H1 (cell line): ENCODE measurements around the gene PRKCSH. TPM values are rescaled to one million over a fixed set of nuclear protein-coding genes. Genes with fewer than 3 reads are reported as not detected.

ENCODE experiments used
- CTCF ChIA-PET: fragments of 300-600 bp; sonication (Branson Sonifier 250); formaldehyde crosslinking; loops from one replicate; lab custom pipeline; 2021; ENCODE audit not compliant: partially characterized antibody; lab: Charles Lee
- POLR2A ChIA-PET: fragments of 300-600 bp; sonication (Branson Sonifier 250); formaldehyde crosslinking; loops from one replicate; lab custom pipeline; 2021; ENCODE audit warnings: inconsistent platforms; ENCODE audit not compliant: partially characterized antibody; lab: Charles Lee
- DNase-seq, 2 experiments: peaks; one replicate each; pipeline versions ENCODE4 v3.0.0 to v3.0.0-alpha.2; 2010 to 2022; ENCODE audit warnings: low spot score in 2 of 2, low read depth in 1 of 2, mixed read lengths in 1 of 2
- FAIRE-seq: peaks from 2 replicates; lab custom pipeline; 2011; peaks lifted over from hg19 to GRCh38; lab: Jason Lieb, UNC
- H2AFZ ChIP-seq: 2 replicates; pipeline ENCODE4 v1.8.1; 2012; ENCODE audit warnings: low read length, inconsistent platforms
- H2AK5ac ChIP-seq: 2 replicates; pipeline ENCODE4 v1.6.1; 2013; ENCODE audit warnings: low read depth, low read length
- H2BK120ac ChIP-seq: replicated peaks from 2 replicates; pipeline ENCODE3; 2013; ENCODE audit warnings: low read depth, low read length, inconsistent platforms
- H2BK12ac ChIP-seq: 2 replicates; pipeline ENCODE4 v1.6.1; 2013; ENCODE audit warnings: low read depth, low read length
- H2BK15ac ChIP-seq: 2 replicates; pipeline ENCODE4 v1.6.1; 2013; ENCODE audit warnings: low read length
- H2BK20ac ChIP-seq: 2 replicates; pipeline ENCODE4 v1.6.1; 2013; ENCODE audit warnings: low read length
- H2BK5ac ChIP-seq: 2 replicates; pipeline ENCODE4 v1.6.1; 2013; ENCODE audit warnings: low read depth, low read length
- H3K14ac ChIP-seq: 2 replicates; pipeline ENCODE4 v1.6.1; 2013; ENCODE audit warnings: inconsistent platforms; ENCODE audit not compliant: insufficient read length
- H3K18ac ChIP-seq: 2 replicates; pipeline ENCODE4 v1.6.1; 2013; ENCODE audit warnings: low read length; ENCODE audit errors: extremely low read depth
- H3K23ac ChIP-seq: 2 replicates; pipeline ENCODE4 v1.6.1; 2013; ENCODE audit warnings: inconsistent platforms; ENCODE audit not compliant: insufficient read length
- H3K23me2 ChIP-seq: 2 replicates; pipeline ENCODE4 v1.6.1; 2013; ENCODE audit warnings: low read depth, low read length
- H3K27ac ChIP-seq: 2 replicates; pipeline ENCODE4 v1.6.1; 2011; ENCODE audit warnings: low read depth, low read length, inconsistent platforms
- H3K27me3 ChIP-seq, 4 experiments: replicated peaks in 1 of 4; 1 replicate in 1 of 4; 2 replicates in 3 of 4; pipeline versions ENCODE4 v1.6.1 to v1.8.1; 2011 to 2013; ENCODE audit warnings: low read length in 3 of 4, mild to moderate bottlenecking in 3 of 4, inconsistent platforms in 2 of 4, mixed read lengths in 2 of 4, moderate library complexity in 1 of 4; ENCODE audit not compliant: control insufficient read depth in 3 of 4, insufficient read depth in 3 of 4; ENCODE audit errors: extremely low read depth in 1 of 4
- H3K36me3 ChIP-seq, 4 experiments: 2 replicates each; pipeline versions ENCODE4 v1.6.1 to v1.8.1; 2011 to 2013; ENCODE audit warnings: mild to moderate bottlenecking in 4 of 4, low read length in 3 of 4, moderate library complexity in 2 of 4, control low read depth in 1 of 4, inconsistent platforms in 1 of 4; ENCODE audit not compliant: insufficient read depth in 4 of 4, control insufficient read depth in 2 of 4
- H3K4ac ChIP-seq: replicated peaks from 2 replicates; pipeline ENCODE3; 2013; ENCODE audit warnings: low read length, low read depth, mixed read lengths, inconsistent platforms; ENCODE audit not compliant: insufficient read length
- H3K4me1 ChIP-seq, 4 experiments: replicated peaks in 1 of 4; 1 replicate in 1 of 4; 2 replicates in 3 of 4; pipeline versions ENCODE4 v1.6.1 to v1.8.1; 2011 to 2013; ENCODE audit warnings: low read length in 3 of 4, inconsistent platforms in 2 of 4, mixed read lengths in 1 of 4; ENCODE audit not compliant: insufficient read depth in 4 of 4, control insufficient read depth in 3 of 4
- H3K4me2 ChIP-seq, 2 experiments: 2 replicates each; pipeline versions ENCODE4 v1.6.1 to v1.8.1; 2011 to 2013; ENCODE audit warnings: low read depth in 2 of 2, low read length in 2 of 2, control low read depth in 1 of 2, inconsistent platforms in 1 of 2, mild to moderate bottlenecking in 1 of 2; ENCODE audit not compliant: insufficient read depth in 1 of 2
- H3K4me3 ChIP-seq, 4 experiments: fragments of 200-600, 300-600 bp in 1 of 4; sonication (generic), shearing (Covaris generic), sonication (Bioruptor Twin) in 1 of 4; 2 replicates each; pipeline versions ENCODE4 v1.5.1 to v1.8.1; 2011 to 2016; ENCODE audit warnings: low read length in 4 of 4, low read depth in 3 of 4, control low read depth in 2 of 4, inconsistent platforms in 2 of 4, mild to moderate bottlenecking in 2 of 4, mixed read lengths in 1 of 4, moderate library complexity in 1 of 4; ENCODE audit not compliant: insufficient read depth in 2 of 4; ENCODE audit errors: extremely low read depth in 1 of 4
- H3K56ac ChIP-seq: replicated peaks from 2 replicates; pipeline ENCODE3; 2013; ENCODE audit warnings: low read depth, mild to moderate bottlenecking, mixed read lengths, low read length, inconsistent platforms; ENCODE audit not compliant: insufficient read length
- H3K79me1 ChIP-seq: 2 replicates; pipeline ENCODE4 v1.6.1; 2013; ENCODE audit warnings: low read depth, low read length, control low read depth
- H3K79me2 ChIP-seq, 2 experiments: 2 replicates each; pipeline versions ENCODE4 v1.6.1 to v1.8.1; 2012 to 2013; ENCODE audit warnings: low read length in 2 of 2, mild to moderate bottlenecking in 2 of 2, inconsistent platforms in 1 of 2; ENCODE audit not compliant: insufficient read depth in 2 of 2, control insufficient read depth in 1 of 2
- H3K9ac ChIP-seq, 4 experiments: replicated peaks in 1 of 4; 1 replicate in 1 of 4; 2 replicates in 3 of 4; pipeline versions ENCODE4 v1.6.1 to v1.8.1; 2011 to 2013; ENCODE audit warnings: low read depth in 3 of 4, low read length in 3 of 4, control low read depth in 2 of 4, mild to moderate bottlenecking in 2 of 4, moderate library complexity in 2 of 4, inconsistent platforms in 1 of 4; ENCODE audit errors: extremely low read depth in 1 of 4
- H3K9me3 ChIP-seq, 2 experiments: 2 replicates each; pipeline versions ENCODE4 v1.6.1 to v1.8.1; 2012 to 2013; ENCODE audit warnings: mild to moderate bottlenecking in 2 of 2, moderate library complexity in 2 of 2, control low read depth in 1 of 2, inconsistent platforms in 1 of 2, low read depth in 1 of 2, low read length in 1 of 2, mixed read lengths in 1 of 2; ENCODE audit not compliant: insufficient read depth in 2 of 2
- H4K20me1 ChIP-seq, 2 experiments: replicated peaks in 1 of 2; 2 replicates each; pipeline versions ENCODE3 to v1.8.1; 2011 to 2013; ENCODE audit warnings: inconsistent platforms in 2 of 2, low read length in 2 of 2, mild to moderate bottlenecking in 1 of 2; ENCODE audit not compliant: insufficient read depth in 2 of 2, control insufficient read depth in 1 of 2
- H4K5ac ChIP-seq: 2 replicates; pipeline ENCODE4 v1.6.1; 2013; ENCODE audit warnings: low read length, low read depth, mixed read lengths, inconsistent platforms; ENCODE audit not compliant: insufficient read length
- H4K8ac ChIP-seq: 2 replicates; pipeline ENCODE4 v1.8.0; 2013; ENCODE audit warnings: mild to moderate bottlenecking, moderate library complexity, low read length, inconsistent platforms; ENCODE audit not compliant: insufficient read depth; ENCODE audit errors: extremely low read depth
- H4K91ac ChIP-seq: replicated peaks from 2 replicates; pipeline ENCODE3; 2013; ENCODE audit warnings: low read length, mixed read lengths, inconsistent platforms; ENCODE audit not compliant: insufficient read length
- HDAC2 ChIP-seq, 2 experiments: fragments of 300-600 bp in 1 of 2; sonication (generic) in 1 of 2; IDR thresholded peaks; 2 replicates each; pipeline ENCODE4 v1.6.1; 2011 to 2012; ENCODE audit warnings: low read depth in 2 of 2, low read length in 2 of 2, mild to moderate bottlenecking in 2 of 2, moderate library complexity in 2 of 2, borderline replicate concordance in 1 of 2, inconsistent platforms in 1 of 2
- JUND ChIP-seq: IDR thresholded peaks from 2 replicates; pipeline ENCODE4 v1.6.1; 2011; ENCODE audit warnings: mild to moderate bottlenecking, improper control_type of control experiment, low read length
- TAF1 ChIP-seq: IDR thresholded peaks from 2 replicates; pipeline ENCODE4 v1.6.1; 2011; ENCODE audit warnings: mild to moderate bottlenecking, low read depth, low read length
- WGBS, 2 experiments: shearing (Covaris generic) in 1 of 2; methylation state at CpG; one replicate each; pipeline versions ENCODE4 v1.1.6 to v1.1.7; 2013 to 2015; ENCODE audit warnings: low lambda C conversion rate in 2 of 2, mixed read lengths in 2 of 2, inconsistent platforms in 1 of 2, low coverage in 1 of 2, missing lambda C conversion rate in 1 of 2; ENCODE audit not compliant: insufficient replicate concordance in 2 of 2, insufficient coverage in 1 of 2, insufficient read length in 1 of 2; ENCODE audit errors: extremely low coverage in 1 of 2, missing lambda C conversion rate in 1 of 2; 5-methylcytosine and 5-hydroxymethylcytosine counted together
- polyA plus RNA-seq, 7 experiments: library from polyadenylated mRNA; depleted of rRNA in 3 of 7; stranded (reverse) in 5 of 7; unstranded in 2 of 7; fragments of >200 nt in 5 of 7; fragments of 200-250 nt in 2 of 7; gene quantifications; 1 replicate in 5 of 7; 2 replicates in 1 of 7; 4 replicates in 1 of 7; pipeline versions ENCODE4 v1.2.1 to v1.2.3, GENCODE V29; 2011 to 2013; ENCODE audit warnings: missing spikeins in 2 of 7, mixed read lengths in 2 of 7
- total RNA-seq: library from RNA; stranded (reverse); fragmentation: NEBNext Ultra II Directional; extraction: Animal tissue kit (Norgen Biotek cat#: 25700); gene quantifications from 2 replicates; pipeline ENCODE4 v1.2.1, GENCODE V29; 2021
- TF ChIP-seq, protein P1 (sequence below): IDR thresholded peaks from 2 replicates; pipeline ENCODE4 v1.6.1; 2011; ENCODE audit warnings: low read depth, mild to moderate bottlenecking, low read length; ENCODE audit not compliant: insufficient read depth
- TF ChIP-seq, protein P2 (sequence below): IDR thresholded peaks from 2 replicates; pipeline ENCODE4 v1.6.1; 2011; ENCODE audit warnings: low read length, improper control_type of control experiment

The PRKCSH gene
- total and polyA plus RNA-seq, 2 of the 8 experiments (the other 6 are each of a cell fraction or from before 2014, with no cell fraction given), result 97.2 to 337 TPM

DNA sequence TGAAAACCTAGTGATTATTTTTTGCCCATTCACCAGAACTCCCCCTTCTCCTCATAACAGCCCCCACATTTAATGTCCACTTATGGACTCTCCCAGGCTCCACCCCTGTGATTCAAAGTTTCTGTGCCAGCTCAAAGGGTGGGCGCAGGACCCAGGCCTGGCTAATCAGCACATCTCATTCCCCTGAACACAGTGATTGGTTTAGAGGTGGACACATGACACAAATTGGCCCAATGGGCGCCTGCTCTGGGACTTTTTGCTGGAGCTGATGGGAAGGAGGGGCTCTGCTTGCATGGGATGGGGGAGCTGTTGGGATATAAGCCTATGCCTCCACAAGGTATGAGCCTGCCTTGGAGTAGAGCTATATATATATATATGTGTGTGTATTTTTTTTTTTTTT, 45.1 kb upstream of the PRKCSH start:
- H3K27me3 ChIP-seq, result no peaks in the 10 kb centered on the region
- H3K4me3 ChIP-seq, result no peak overlapping the region
- no peaks in the 10 kb centered on the region for H3K79me1 ChIP-seq
- H3K79me2 ChIP-seq, result no peaks in the 10 kb centered on the region
- H3K56ac ChIP-seq, result no peak overlapping the region
- no peak overlapping the region for H3K27ac ChIP-seq
- no peak overlapping the region for H4K5ac ChIP-seq
- H3K4me2 ChIP-seq, result no peak overlapping the region
- no peak overlapping the region for H2BK15ac ChIP-seq
- H2BK5ac ChIP-seq, result no peak overlapping the region
- no peak overlapping the region for H2BK20ac ChIP-seq
- no peak overlapping the region for H2BK12ac ChIP-seq
- ChIA-PET POLR2A (interaction anchor here (1.1 to 2.9 kb wide), 7 partner anchors 10 to 28 kb away, joined by 4 to 12 read pairs (median 5); partner anchors contain the start of gene SWSAP1), CTCF (interaction anchor here (1.0 to 2.6 kb wide), 7 partner anchors 9 to 186 kb away, joined by 3 to 23 read pairs (median 5); partner anchors contain the start of gene ODAD3)
- no peaks in the 10 kb centered on the region; a peak in 4 of 8 replicates for H3K36me3 ChIP-seq
- peaks cover 2% of the 10 kb centered on the region; the same call in 1 of the 2 replicates for H3K23me2 ChIP-seq
- H2AFZ ChIP-seq, result no peak overlapping the region
- no peak overlapping the region for H2AK5ac ChIP-seq
- FAIRE-seq (no peak), DNase-seq (no peak)
- H3K14ac ChIP-seq, result no peak overlapping the region
- H3K23ac ChIP-seq, result no peak overlapping the region
- no peak overlapping the region for H2BK120ac ChIP-seq
- no peak overlapping the region for H4K91ac ChIP-seq
- H3K9ac ChIP-seq, result no peak overlapping the region
- H4K20me1 ChIP-seq, result no peaks in the 10 kb centered on the region
- H3K18ac ChIP-seq, result no peak overlapping the region
- peaks cover 0 to 3% of the 10 kb centered on the region in 2 experiments; a peak in 2 of 4 replicates for H3K9me3 ChIP-seq
- H4K8ac ChIP-seq, result no peak overlapping the region
- H3K4ac ChIP-seq, result no peak overlapping the region
- no peak for TF ChIP-seq JUND
- TF ChIP-seq, protein P1, sequence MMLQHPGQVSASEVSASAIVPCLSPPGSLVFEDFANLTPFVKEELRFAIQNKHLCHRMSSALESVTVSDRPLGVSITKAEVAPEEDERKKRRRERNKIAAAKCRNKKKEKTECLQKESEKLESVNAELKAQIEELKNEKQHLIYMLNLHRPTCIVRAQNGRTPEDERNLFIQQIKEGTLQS, result no peak
- TF ChIP-seq, protein P2, sequence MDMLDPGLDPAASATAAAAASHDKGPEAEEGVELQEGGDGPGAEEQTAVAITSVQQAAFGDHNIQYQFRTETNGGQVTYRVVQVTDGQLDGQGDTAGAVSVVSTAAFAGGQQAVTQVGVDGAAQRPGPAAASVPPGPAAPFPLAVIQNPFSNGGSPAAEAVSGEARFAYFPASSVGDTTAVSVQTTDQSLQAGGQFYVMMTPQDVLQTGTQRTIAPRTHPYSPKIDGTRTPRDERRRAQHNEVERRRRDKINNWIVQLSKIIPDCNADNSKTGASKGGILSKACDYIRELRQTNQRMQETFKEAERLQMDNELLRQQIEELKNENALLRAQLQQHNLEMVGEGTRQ, result peak; percentile 50; the same call in 1 of the 2 replicates
- TF ChIP-seq HDAC2 (IDR thresholded peaks at IDR 0.05; ENCODE audit: borderline replicate concordance in 1 of 2, low read depth in 2 of 2, low read length in 2 of 2), result no peak
- no peak for TF ChIP-seq TAF1
- peaks cover 0 to 2% (median 0%) of the 10 kb centered on the region in 4 experiments; a peak in 1 of 7 replicates for H3K4me1 ChIP-seq
- WGBS, 2 experiments, result 85% methylated on average over 2 of the region's 2 CpGs; no CpG with 5 or more reads in 1 of the 2 experiments
